ENCODE data around the gene OSGEPL1.
"Not testable (repeated sequence)": the region's sequence is repeated elsewhere in the genome, so short reads cannot be mapped to it uniquely, and the experiment has no call there.

OSGEPL1 gene, protein sequence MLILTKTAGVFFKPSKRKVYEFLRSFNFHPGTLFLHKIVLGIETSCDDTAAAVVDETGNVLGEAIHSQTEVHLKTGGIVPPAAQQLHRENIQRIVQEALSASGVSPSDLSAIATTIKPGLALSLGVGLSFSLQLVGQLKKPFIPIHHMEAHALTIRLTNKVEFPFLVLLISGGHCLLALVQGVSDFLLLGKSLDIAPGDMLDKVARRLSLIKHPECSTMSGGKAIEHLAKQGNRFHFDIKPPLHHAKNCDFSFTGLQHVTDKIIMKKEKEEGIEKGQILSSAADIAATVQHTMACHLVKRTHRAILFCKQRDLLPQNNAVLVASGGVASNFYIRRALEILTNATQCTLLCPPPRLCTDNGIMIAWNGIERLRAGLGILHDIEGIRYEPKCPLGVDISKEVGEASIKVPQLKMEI

DNA sequence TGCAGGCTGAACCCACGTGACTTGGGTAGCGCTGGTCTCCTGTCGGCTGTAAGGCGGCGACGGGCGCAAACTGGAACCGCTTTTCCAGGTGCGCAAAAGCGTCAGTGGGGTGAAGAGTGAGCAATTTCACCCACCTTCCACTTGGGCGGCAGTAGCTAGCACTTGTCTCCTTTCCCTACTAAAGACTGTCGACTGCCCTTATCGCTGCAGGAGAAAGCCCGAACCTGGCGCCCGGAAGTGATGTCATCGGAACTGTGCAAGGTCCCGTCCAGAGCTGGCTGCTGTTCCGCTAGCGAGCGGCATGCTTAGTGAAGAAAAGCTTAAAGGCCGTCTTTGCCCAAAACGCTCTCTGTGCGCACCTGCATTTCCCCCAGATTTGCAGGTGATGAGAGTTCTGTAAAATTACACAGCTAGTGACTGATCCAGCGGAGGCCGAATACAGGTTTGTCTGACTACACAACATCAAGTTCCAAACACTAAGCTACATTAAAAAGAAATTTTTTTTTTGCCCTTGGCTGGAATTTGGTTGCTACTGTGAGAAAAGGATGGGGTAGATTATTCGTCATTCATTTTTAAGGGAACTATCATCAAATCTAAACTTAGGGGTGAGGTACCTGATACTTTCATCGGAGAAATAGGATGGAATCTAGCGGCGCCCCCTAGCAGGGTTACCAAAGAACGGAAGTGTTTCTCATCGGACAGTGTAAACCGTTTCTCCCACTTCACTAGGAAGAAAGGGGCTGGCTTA, at the start of gene OSGEPL1:
Gene OSGEPL1, minus strand, starts transcription at position 242 of the 748 bp plus-strand sequence. CDS start 1,152 bp downstream, outside the sequence.
- peak; percentile 94 for DNase-seq

DNA sequence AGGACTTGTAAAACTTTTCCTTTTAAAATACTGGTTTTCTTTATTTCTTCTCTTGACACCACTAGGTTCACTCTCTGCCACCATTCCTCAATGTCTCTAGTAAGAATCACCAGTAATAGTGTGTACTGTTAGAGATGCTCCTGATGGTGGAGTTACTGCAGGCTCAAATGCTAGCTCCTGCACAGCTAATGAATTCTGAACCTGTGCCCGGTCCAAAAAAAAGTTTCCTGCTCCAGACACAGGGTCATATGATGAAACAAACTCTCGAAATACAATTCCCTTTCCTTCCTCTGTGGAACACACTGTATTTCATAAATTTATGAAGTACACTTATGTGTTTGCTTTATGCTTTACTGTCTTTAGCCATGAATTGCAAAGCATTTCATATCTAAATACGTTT, 40.8 kb upstream of the OSGEPL1 start:
- no peak for DNase-seq

DNA sequence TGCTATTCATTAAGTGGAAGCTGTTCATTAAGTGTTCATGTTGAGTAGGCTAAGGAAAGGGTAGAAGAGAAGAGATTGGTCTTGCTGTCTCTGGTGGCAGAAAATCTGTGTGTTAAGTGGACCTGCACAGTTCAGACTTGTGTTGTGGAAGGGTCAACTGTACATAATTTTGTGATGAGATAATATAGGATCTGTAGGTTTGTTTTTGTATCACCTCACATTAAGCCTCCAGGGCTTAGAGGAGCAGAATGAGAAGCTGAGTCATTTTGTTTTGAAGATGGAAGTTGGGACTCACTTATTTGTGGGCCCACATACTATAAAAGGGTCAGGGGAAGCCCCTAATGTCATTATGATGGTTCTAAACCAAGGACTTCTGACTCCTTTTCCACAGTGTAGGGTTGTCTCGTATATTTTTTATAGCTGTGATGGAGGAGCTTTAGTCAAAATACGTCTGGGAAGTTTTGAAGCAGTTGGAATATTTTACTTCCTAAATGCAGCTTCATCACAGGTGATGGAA, 39.9 kb upstream of the OSGEPL1 start:
- no peak for DNase-seq

DNA sequence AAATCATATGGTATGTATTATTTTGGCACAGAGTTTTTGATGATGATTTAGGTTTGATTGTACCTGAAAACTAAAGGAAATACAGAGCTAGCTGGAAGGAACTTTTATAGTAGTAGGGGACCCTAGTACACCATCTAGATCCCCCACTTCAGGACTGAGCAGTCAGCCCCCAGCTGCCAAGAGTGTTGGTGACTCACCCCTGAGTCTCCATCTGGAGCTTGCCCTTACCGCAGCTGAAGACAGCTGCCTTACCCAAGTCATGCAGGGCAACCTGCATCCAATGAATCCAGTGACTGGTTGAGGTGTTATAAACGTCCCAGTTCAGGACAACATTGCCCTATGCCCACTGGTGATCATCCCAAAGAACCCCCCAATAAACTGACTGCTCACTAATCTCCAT, 36.9 kb upstream of the OSGEPL1 start:
- peak; percentile 8 for DNase-seq

DNA sequence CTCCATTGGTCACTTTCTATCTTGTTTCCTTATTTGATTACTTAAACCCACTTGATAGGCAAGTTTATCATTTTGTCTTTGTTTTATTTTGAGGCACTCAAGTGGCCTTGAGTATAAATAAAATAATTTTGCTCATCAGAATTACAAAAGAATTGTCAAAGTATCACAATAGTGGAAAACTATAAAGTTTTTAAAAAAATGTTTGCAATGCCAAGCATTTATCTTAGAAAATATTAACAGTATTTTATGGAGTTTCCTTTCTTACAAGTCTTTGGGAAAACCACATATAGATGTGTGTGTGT, 36.4 kb upstream of the OSGEPL1 start:
- DNase-seq = no peak

DNA sequence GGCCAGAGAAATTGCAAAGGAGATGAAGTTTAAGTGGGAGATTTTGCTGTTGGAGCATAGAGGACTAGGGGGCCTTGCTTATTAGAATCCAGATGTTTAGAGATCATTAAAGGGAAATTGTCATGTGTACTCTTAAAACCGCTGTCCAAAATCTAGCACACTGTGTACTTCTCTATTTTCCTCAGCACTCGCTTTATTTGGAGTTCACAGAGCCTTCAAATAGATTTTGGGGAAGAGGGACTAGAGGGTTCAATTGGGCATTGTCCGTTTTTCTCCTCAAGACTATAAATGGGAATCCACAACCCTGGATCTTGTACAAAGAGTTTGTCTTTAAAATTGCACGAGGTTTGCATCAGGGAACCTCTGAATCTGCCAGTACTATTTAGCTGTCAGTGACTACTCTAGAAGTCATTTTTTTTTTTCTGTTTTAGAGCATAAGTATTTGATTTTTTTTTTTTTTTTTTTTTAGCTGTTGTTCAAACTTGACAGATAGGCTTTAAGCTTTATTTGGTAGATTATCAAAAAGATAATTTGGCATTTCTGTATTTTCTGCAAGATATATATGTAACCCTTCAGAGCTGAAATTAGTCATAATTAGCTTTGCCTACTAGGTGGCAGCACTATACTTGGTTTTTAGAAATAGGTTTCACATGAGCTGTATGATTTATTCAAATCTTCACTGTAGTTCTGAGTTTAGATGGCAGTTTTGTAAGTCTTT, 35.9 kb upstream of the OSGEPL1 start:
- DNase-seq = no peak

DNA sequence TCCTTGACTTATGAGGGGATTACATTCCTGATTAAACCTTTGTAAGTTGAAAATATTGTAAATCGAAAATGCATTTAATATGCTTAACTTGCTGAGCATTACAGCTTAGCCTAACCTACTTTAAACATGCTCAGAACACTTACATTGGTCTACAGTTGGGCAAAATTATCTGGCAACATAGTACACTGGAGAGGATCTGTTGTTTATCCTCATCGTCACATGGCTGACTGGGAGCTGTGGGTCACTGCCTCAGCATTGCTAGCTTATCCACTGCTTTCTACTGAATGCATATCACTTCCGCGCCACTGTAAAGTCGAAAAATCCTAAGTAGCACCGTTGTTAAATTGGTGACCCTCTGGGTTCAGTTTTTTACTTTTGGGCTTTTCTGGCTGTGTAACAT, 35.3 kb upstream of the OSGEPL1 start:
- DNase-seq = no peak

DNA sequence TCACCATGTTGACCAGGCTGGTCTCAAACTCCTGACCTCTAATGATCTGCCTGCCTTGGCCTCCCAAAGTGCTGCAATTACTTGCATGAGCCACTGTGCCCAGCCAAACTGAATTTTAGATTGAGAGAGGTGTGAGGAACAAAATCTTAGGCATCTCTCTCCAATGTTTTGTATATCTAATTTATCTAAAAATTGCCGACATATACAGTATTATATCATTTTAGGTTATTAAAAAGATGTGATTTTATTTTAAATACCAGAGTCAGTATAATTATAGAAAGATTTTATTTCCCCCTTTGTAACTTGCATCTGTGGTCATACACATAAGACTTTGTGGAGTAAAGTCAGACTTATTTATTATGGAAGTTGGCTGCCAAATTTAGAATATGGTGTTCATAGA, 31.7 kb upstream of the OSGEPL1 start:
- no peak for DNase-seq

DNA sequence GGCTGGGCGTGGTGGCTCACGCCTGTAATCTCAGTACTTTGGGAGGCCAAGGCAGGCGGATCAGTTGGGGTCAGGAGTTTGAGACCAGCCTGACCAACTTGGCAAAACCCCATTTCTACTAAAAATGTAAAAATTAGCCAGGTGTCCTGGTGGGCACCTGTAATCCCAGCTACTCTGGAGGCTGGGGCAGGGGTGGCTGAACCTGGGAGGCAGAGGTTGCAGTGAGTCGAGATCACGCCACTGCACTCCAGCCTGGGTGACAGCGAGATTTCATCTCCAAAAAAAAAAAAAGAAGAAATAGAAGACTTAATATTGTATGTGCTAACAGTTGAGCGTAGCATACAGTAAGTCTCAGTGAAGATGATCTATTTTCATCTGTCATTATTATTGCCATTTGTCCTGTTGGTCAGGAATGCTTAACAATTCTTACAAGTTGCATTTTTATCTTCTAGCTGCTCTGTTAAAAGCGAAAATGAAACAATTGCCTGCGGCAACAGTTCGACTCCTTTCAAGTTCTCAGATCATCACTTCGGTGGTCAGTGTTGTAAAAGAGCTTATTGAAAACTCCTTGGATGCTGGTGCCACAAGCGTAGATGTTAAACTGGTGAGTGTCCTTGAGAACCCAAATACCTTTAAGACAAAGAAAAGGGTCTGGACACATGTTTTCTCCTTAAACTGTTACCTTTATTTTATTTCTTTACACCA, 28.9 kb upstream of the OSGEPL1 start:
- no peak for DNase-seq

DNA sequence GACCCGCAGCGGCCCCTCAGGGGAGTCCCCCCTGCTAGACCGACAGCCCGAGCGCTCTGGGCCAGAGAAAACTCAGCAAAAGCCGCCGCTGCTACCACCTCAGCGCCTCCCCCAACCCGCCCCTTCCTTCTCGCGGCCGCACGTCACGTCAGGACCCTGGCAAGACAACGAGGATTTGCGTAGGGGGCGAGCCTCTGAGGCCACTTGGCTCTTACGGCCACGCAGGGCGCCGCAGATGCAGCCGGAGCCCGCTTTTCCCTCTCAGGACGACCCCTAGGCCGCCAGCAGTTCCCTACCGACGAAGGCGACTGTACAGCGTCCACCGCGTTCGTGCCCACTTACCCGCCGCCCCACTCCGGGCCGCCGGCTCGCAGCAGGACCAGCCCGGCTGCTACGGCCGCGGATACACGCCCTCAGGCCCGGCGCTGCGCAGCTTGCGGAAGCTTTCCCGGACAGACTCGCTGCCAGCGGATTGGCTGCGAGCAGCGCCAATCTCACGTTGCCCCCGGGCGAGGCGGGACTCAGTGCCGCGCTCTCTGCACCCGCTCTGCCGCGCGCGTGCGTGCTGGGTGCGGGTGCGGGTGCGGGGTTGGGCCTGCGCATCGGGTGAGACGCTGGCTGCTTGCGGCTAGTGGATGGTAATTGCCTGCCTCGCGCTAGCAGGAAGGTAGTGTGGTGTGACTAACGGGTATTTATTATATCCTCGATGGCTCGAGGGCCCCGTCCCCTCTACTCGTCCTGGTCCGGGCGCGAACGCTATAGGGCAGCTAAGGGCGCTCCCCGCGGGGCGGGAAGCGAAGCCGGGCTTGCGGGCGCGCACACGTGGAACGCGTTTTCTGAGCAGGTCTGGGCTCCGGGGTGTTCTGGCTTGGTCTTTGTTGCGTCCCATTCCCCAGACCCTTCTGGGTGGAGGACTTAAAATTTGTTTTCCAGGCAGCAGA, 21.6 kb upstream of the OSGEPL1 start, which contains the start of the genes ORMDL1 and PMS1:
Gene ORMDL1, minus strand, starts transcription at position 413 of the 941 bp plus-strand sequence. CDS start 1,744 bp downstream, outside the sequence.
Gene PMS1, plus strand, starts transcription at position 524 of the 941 bp plus-strand sequence. CDS start 7,360 bp downstream, outside the sequence.
- DNase-seq = peak; percentile 81

DNA sequence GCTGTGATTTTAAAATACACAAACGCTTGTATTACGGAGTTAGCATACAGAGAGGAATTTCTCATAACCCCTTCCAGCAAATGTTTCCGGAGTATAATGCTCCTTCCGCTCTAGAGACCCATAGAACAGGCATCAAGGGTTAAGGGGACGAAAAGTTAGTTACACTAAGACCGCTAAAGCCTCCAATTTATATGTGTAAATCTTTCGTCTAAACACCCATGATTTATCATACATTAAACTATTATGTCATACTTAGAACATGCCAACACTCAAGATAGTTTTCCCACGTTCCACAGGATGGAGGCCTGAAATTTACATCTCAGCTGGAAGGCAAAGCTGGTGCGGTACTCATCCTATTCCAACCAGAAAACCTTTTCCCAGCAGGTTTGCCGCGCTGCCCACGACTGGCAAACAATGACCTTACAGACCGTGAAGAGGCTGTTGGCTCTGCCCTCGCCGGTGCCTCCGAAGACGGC, 20.9 kb upstream of the OSGEPL1 start:
- no peak for DNase-seq

DNA sequence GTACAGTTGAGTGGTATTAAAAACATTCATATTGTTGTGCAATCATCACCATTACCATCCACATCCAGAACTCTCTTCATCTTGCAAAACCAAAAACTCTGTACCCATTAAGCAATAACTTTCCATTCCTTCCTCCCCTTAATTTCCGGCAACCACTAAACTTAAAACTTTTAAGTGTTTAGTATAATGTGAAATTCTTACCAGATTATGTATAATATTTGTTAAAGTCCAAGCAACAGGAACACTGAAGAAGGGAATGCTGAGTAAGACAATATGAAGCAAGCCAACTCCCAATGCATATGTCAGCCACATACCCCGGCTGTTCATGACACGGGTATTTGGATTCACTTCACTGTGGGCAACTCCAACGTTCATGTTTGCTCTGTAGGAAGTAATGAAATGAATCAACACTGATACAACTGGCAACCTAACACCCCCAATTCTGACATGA, 19.7 kb upstream of the OSGEPL1 start:
- DNase-seq = no peak

DNA sequence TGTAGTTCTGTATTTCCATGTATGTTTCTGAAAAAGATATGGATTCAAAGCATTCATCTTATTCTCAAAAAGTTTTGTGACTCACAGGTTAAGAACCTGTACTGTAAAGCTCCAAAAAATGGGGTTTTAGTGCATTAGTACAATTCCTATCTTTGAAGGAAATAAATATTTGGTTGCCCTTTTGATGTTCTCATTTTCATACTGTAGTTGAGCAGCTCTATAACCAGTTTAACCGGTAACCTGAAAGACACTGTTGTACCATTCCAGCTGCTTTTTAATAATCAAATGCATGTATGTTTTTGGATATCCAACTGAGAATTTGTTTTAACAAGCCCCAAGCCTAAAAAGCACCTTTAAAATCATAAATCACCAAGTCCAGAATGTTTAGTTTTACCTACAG, 9.6 kb upstream of the OSGEPL1 start:
- no peak for DNase-seq

DNA sequence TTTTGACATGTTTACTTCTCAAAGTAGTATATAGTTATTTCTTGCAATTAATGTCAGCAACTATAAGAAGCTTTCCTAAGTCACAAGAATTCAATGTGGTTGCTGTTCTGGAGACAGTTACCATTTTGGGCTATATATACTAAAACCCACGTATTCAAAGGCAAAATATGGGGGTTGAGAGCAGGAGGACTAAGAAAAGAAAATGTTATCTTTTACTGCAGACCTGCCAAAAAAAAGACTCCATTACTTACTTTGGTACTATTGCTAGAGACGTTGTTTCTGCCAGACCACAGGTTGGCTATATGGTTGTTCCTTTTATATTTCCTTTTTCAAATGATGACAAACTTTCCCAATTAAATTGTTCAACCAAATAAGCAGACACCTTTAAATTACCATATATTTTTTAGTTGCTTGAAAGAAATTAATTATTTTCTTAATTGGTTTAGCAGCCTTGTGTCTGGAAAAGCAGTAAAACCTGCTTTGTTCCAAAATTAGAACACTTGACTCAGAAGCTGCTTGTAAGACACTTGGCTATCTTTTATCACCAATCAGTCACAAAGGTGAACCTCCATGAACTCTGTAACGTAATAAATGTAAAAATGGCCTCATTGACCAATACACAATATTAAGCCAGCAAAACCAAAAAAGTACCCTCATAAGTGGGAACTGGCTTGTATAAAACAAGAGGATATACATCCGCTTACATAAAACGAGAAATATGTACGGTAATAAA, 8.2 kb upstream of the OSGEPL1 start:
- DNase-seq = no peak

DNA sequence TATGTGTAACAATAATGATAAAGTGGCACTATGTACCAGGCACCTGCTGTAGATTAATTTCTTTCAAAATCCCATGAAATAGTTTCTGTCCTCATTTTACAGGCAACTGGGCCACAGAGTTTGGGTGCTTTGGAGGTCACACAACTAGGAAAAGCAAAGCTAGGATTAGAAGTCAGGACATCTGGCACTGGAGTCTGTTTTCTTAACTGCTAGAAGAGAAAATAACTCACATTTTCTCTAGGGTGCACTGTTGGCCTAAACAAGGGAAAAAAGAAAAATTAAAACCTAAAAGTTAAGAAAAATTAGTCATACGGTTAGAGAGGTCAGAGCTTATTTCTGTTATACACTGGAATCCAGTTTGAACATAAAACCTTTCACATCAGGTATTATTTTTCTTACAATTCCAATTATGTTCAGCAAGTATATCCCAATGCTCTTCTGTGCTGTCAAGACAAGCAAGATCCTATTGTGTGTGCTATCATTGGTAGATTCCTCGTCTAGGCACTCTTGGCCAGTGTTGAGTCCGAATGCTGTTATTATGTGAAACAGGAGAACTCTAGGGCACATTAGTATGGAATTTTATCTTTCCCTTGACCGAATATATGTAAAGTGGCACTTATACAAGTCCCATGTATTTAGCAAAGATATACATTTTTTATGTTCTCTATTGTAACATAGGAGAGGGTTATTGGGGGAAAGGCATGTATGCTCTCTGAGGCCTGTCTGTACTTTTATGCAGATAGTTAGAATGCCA, 1.5 kb upstream of the OSGEPL1 start:
- no peak for DNase-seq

DNA sequence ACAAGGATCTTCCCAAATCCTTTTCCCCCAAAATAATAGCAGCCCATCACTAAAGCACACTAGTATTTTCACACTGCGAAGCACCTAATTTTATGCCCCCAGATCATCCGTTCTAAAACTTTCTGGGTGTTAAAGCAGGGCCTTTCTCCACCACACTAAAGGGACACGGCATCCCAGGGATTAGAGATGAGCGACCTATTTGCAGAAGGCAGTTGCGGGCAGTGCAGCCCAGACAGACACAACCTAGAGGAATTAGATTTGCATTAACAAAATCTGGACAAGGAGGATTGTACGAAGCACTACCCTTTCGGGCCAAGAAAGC, 402 bp downstream of the OSGEPL1 start:
- no peak for DNase-seq

DNA sequence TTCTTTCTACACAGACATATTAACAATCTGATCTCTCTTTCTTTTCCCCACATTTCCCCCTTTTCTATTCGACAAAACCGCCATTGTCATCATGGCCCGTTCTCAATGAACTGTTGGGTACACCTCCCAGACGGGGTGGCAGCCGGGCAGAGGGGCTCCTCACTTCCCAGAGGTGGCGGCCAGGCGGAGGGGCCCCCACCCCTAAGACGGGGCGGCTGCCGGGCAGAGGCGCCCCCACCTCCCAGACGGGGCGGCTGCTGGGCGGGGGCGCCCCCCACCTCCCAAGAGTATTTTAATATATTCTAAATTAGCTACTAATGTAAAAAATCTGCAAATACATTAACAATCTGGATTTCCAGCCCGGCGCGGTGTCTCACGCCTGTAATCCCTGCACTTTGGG, 2.4 kb downstream of the OSGEPL1 start:
- DNase-seq = not testable (repeated sequence)

DNA sequence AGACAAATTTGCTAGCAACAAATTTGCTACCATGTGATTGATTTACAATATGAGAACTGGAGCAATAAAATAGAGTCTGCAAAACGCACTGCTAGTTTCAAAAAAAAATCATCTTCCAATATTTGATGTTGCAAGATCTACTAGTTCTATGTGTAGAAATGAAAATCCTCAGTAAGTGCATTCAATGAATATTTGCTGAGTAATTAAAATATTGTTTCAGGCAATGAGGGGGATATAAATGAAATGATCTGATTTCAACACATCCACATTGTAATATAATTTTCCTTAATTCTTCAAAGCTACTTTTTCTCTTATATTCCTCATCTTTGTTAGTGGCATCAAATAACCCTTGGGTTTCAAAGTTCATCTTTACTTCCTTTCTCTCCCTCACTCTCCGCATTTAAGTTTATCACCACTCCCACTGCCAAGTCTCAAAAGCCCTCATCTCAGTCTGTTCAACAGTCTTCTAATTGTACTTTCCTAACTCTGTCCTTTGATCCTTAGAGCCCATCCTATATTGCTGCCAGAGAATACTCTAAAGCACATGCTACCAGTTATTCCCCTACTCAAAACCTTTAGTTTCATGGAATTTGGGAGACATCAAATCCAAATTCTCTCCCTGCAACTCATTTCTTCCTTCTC, 6.2 kb downstream of the OSGEPL1 start:
- DNase-seq = no peak

DNA sequence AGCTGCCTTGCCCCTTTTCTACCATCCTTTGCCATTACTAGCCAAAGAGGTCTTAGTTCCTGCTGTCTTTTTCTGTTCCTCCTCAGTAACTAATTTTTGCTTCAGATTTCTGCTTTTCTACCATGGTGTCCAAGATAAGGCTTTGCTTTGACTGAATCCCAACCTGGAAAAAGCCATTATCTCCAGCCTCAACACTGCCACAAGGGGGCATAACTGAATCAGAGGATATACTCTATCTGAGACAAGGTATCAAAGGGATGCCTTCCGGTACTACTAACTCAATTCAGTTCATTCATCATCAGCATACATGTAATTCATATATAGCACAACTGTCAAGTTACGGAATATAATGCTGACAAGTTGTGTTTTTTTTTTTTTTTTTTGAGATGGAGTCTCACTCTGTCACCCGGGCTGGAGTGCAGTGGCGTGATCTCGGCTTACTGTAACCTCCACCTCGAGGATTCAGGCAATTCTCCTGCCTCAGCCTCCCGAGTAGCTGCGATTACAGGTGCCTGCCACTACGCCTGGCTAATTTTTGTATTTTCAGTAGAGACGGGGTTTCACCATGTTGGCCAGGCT, 11.4 kb downstream of the OSGEPL1 start:
- DNase-seq = no peak
